HG03442 (cell line): Measurements from ENCODE around the gene RIT2.

Experiments used
- ATAC-seq: cut with Tn5 transposase; IDR thresholded peaks from one replicate; pipeline ENCODE4 v1.9.1; 2021; ENCODE audit warnings: mild to moderate bottlenecking, moderate library complexity; ENCODE audit not compliant: unreplicated experiment

RIT2 gene

DNA sequence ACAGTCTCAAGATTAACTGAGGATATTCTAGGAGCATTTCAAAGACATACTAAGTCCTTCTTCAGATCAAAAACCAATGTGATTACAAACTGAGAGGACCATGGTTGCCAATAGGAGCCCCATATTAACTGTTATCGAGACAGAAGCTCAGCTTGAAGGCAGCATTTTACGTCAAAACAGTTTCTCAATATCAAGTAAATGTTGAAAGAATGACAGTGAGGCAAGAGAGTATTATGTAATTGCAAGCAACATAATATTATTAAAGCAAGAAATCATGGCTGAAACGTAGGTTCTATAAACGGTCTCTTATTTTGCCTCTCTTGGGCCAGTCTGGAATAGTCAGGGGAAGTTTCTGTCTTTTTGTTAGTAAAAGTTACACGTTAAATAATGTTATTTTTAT, 22.9 kb downstream of the RIT2 start:
- no peak for ATAC-seq

DNA sequence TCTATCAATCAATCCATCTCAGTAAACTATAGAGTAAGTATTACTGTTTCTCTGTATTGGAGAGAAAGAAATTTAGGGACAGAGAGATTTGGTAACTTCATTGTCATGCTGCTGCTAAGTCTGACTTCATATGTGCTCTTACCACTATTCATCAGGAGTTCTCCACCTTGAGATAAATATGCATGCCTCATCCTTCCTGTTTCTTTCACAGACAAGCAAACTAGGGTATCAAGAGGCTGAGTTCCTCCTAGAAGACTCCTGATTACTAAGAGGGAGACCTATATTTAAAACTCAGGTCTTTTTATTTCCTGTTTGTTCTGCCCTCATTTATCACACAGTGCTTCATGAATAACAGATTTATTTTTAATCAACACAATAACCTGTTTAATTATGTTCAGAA, 34.1 kb downstream of the RIT2 start:
- ATAC-seq, result no peak

DNA sequence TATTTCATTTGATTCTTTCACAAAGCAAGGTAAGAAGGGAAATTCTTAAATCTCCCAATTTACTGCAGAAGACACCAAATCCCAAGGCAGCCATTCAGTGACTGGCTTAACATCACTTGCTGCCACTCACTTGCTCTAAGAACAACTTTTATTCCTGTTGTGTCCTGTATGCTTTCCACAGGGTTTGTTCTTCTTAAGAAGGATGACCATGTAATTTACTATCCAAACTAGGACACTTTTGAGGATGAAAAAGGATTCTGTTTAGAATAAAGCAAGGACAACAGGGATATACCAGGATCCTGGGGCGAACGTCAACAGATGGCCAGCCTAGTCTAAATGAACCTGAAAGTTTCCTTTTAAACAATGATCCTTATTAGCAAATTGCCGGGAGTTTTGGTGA, 34.8 kb downstream of the RIT2 start:
- no peak for ATAC-seq

DNA sequence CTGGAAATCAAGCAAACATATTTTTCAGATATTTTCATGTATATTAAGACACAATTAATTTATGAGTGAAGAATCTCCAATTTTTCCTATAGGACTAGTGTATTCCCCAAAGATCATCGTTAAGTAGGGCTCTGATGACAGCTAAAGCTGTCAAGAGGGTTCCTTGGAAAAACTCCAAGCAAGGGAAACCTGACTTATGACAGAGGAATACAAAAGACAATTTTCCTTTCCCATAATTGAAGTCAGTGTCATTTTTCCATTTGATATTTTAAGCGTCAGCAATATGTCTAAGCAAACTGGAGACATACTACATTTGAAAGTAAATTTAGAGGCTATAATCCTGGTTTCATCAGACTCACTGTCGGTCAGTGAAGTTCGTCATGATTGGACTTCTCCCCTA, 36.1 kb downstream of the RIT2 start:
- no peak for ATAC-seq

DNA sequence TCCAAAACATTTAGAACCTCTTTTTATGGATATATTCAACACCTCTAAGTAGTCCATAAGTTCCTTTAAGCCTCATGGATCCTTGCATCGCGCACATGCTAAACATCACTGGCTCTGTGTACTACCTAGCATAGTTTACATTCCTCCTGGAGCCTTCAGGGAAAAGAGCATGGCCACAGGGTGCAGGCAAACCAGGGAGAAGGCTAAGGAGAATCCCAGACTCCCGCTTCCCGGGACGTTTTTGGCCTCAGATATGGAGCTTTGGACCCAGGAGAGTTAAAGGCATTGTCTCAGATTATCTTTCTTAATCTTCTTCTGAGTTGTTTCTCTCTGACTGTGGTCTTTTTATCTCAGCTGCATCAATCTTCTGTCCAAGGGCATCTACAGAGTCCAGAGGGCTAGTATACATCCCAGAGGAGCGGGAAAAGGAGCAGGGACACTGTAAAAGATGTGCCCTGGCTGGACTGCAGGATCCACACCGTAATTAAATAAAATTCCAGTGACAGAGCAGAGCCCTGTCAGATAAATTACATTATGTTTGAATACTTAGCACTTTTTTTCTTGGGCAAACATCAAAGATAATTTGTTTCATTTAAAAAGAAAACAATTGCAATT, 36.9 kb downstream of the RIT2 start:
- no peak for ATAC-seq

DNA sequence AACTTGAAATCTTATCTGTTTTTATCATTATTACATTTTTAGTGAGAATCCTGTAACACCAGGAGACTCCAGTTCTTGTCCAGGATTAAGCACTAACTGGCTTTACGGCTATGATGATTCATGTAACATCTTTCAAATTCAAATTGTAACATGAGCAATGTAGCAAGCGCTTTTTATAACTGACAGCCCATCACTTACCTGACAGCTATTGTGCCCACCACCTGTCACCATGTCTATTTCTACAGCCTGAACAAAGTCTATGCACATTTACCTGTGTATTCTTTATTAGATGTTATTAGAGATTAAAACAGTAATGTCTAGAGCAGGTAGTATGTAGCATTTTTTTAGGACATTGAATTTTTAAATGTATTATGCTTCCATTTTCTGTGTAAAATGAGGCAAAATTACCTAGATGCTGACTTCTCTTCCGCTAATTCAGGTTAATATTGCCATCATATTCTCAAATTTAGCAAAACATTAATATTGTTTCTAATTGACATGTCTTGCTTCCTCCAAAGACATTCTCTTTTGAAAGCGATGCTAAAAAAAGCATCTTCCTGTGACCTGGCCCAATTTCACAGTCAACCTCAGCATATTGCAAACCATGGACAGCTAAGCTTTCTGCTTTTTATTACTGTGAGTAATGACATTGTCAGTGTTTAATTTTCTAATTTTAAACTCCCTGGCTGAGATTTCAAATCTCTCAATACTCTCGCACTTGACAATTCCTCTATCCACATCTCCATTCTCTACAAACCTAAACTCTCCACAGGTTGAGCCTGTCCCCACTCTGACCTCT, 37.8 kb downstream of the RIT2 start:
- no peak for ATAC-seq

DNA sequence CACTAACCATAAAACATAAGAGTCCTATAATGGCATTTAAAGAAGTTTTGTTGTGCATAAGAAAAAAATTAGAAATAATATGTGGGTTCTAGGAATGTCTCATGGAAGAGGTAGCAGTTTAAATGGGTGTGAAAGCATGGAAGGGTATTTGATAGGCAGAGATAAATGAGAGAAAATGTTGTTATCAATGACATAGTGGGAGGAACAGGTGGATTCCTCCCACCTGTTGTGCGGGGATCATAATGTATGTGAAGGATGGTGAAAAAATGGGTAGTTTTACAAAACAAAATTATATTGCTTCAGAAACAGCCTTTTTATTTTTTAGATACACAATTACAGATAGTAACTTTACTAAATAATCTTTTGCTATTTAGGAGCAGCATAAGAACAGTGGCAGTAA, 41.7 kb downstream of the RIT2 start:
- ATAC-seq, result no peak

DNA sequence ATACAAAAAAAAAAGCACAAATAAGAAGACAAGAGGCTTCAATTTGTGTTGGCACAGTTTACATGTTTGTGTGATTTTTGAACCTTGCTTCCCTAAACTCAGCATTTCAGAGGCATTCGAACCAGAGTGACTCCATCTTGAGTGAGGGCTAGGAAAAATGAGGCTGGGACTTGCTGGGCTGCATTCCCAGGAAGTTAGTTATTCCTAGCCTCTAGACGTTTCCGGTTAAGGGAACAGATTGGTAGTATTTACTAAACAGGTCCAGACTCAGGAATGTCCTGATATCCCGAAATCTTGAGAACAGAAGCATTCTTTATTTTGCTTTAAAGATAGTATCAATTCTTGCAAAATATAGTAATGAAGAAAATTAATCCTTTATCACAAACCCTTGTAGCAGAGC, 46.7 kb downstream of the RIT2 start:
- no peak for ATAC-seq

DNA sequence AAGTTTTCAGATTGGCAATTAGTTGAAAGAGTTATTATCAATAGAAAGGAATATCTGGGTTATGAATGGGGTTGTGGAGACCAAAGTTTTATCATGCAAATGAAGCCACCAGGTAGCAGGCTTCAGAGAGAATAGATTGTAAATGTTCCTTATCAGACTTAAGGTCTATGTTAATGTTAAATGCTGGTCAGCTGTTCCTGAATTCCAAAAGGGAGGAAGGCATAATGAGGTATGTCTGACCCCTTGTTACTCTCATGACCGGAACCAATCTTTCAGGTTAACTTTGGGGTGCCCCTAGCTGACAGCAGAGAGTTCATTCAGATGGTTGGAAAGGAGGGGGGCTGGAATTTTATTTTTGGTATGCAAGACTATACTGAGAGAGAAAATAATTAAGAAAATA, 47.9 kb downstream of the RIT2 start:
- no peak for ATAC-seq

DNA sequence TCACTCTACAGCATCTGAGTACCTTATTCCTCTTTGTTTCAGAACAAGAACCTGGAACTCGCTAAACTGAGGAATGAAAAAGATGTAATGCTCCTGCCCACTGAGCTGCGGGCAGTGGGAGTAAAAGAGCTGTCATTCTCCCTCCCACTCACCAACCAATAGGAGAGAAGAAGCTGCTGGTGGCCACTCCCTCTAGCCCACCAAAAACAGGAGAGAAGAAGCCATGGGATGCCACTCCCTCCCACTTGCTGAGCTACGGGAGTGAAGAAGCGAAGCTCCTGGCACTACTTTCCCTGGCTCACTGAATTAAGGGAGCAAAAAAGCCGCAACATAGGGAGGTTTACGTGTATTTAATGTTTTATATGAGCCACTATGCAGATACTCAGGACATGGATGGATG, 53.7 kb downstream of the RIT2 start:
- ATAC-seq, result no peak

DNA sequence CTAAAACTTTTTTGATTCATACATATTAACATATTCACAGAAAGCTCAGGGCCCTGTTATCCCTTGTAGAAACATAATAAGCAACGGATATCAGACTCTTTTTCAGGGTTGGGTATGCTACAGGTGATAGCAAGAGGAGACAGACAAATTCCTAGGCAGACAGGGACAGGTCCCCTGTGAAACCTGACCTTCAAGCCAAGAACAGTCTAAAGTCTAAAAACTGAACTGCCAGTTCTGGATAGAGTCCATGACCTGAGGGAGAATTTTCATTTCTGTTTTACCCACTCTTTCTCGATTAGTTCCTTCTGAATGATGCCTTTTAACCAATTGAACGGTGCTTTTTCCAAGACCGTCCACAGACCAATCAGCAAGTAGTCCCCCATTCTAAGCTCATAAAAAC, 54.2 kb downstream of the RIT2 start:
- ATAC-seq, result no peak

DNA sequence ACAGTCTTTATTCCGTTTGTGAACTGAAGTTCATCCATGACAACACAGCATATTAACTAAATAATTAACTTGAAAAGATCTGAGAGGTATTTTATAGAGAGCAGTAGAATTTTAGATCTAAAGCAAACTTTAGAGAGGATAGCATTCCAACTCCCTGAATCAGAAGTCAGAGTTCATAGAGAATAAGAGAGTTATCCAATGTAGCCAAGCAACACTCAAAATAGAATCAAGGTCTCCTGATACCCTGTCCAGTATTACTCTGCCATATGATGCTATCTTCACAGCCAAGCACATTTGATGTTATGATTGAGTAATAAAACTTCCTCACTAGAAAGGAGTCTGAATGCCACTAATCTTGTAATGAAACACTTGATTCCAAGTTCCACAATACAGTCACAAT, 55.5 kb downstream of the RIT2 start:
- no peak for ATAC-seq

DNA sequence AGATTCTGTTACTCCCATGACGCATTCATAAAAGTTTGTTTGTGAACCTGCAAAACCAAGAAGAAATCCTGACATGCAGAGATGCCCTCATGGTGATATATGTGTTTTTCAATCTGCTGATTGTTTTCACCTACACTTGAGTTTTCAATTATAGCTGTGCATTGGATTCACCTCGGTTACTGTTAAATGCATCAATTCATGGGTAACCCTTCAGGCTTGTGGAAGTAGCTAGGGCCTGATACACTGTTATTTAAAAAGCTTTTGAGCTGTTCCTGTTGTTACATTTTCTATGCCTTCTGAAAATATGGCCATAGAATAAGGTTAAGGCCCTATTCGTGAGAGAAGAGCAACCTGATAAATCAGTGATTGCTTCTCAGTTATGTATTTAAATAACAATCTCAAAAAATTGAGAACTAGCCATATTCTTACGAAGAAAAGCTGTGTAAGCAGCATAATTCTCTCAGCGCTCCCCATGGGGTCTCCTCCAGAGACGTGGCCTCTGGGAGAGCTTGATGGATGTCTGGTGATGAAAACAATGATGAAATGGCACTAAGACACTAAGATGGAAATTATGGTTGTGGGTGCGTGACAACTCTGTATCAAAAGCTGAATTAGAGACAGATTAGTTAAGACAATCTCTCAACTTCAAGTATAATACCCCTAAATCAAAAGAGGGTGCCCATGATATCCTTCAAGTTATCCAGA, 60.5 kb downstream of the RIT2 start:
- no peak for ATAC-seq

DNA sequence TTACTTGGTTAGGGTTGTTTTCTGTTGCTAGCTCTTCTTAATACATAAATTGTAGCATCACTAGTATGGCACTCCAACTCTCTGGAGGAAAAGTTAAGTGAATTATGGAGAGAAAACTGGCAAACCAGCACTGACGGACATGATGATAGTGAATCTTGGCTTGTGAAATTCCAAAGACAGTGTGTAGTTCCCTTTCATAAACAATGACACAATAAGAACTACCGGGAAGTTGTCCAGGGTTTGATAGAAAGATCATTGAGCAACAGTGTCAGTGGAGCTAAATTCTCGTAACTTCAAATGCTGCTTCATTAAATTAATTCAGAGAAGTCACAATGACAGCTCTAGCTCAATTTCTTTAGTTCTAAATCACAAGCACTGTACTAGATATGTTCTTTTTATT, 66.5 kb downstream of the RIT2 start:
- ATAC-seq, result no peak

DNA sequence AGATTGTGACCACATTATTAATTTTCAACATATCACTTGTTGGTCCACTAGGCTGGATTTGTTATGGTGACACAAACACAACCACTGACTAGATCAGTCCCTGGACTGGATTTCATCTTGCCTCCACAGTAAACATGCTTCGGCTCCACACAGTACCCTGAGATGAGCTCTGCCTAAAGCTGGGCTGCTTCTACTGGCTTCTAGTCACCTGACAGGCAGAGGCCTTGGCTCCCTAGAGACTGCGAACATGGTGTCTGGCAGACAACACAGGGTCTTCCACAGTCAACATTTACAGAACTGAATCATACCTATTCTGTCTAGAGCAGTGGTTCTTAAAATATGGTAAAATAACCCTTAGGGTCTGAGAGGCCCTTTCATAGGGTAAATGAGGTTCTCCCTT, 69.2 kb downstream of the RIT2 start:
- ATAC-seq, result no peak

DNA sequence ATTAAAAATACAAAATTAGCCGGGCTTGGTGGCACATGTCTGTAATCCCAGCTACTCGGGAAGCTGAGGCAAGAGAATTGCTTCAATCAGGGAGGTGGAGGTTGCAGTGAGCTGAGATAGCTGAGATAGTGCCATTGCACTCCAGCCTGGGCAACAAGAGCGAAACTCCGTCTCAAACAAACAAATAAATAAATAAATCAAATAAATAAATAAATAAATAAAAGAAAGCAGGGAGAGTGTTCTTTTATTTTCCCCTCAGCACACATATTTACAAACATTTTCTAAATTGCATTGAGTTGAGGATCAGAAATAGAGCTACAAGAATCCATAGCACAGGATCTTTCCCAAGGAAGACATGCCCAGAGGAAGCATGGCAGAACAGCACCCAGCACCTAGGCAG, 71.9 kb downstream of the RIT2 start:
- ATAC-seq, result no peak

DNA sequence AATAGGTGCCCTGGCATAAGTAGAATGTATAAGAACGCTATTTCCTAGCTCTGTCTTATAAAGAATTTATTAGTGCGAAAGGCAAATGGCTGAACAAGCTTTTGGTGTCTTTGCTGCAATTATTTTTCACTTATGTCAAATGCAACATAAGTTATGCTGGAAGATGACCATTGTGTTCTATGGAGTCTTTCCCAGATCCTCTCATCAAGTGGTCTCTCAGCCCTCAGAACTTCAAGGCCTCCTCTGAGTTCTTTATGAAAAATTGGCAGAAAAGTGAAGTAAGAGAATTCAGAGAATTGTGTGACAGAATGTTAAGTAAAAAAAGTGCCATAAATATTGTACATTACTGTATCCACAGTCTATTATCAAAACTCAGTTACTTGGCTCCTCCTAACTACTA, 75.2 kb downstream of the RIT2 start:
- ATAC-seq, result no peak

DNA sequence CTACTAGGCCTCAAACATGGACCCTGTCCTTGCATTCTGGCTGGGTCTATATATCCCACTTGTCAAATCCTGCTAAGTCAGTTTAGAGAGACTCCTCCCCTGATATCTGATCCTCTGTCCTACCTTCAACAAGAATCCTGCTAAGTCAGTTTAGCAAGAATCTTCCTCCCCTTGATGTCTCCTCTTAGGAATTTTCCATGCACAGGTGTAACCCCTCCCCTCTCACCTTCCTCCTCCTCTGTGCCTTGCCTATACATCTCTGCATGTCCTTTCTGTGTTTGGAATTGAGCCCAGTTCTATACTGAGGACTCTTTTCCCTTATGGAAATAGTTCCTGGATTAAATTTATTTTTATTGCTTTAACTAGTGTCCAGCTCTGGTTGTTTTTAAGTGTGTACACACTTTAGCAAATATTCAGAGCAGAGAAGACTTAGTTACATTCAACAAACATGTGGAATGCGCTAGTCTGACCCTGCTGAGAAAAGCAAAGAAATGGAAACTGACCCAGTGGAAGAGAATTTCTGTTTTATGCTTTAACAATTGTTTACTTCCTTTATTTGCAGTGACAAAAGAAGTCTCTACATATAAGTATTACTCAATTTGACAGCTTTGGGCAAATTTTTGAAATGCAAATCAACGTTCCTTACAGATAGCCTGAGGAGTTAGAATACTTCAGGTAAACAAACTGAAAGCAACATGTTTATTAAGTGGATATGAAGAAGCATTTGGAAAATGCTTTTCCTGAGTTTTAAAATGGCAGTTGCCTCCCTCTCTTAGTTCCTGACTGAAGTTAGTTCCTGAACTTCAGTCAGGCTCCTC, 80.6 kb downstream of the RIT2 start:
- no peak for ATAC-seq

DNA sequence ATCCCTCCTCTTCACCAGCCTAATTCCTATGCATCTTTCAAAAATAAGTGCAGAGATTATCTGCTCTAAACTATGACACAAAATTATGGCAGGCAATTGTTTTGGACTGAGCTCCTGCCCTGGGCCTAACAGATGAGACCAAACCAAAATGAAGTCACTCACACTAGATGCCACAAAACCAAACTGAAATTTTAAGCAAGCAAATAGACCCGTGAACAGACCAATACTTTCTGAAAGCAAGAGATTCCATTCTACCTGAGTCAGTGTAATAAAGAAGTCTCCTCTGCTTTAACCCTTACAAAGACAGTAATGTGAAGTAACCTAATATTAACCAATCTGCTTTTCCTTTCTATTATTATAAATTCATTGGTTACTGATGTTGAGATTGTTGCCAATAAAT, 84.3 kb downstream of the RIT2 start:
- ATAC-seq, result no peak

DNA sequence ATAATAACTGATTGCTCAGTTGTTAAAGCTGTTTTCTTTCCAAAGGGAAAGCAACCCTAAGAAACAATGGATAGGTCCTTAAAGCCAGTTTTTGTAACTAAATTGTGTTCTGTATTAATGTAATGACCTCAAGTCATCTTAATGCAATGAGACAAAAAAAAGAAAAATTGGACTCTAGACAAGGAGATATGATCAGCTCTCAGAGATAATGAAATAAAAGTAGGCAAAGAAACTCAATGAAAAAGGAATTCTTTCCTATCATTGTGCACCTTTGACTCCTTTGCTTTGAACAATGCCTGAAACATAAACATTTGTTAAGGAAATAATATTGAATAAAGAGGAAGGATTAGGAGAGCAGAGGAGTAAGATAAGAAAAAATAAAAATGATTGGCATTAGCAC, 86.1 kb downstream of the RIT2 start:
- ATAC-seq, result no peak

DNA sequence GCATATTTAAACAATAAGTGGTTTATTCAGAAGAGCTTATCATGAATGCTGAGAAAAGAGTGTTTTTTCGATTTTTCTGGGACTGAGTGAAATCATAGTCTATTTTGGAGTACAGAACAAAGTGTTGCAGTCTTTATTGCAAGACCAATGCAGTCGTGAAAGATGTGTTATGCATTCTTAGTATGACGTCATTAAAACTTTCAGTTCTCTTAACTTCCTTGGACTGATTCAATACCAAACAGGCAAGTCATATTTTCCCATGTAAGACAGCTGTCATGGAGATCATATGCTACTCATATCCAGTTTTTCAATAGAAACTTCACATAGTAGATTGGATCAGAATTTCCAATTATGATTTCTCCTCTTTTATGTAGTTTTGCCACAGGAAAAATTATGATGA, 92.6 kb downstream of the RIT2 start:
- no peak for ATAC-seq
